CD14-positive monocyte (primary cell): Measurements from ENCODE around the gene D2HGDH. TPM values are rescaled to one million over a fixed set of nuclear protein-coding genes. Genes with fewer than 3 reads are reported as not detected.

Experiments
- DNase-seq, 3 donors: peaks; one replicate each; pipeline ENCODE4 v3.0.0-alpha.2; 2011 to 2022
- H2AFZ ChIP-seq: 2 replicates; pipeline ENCODE4 v1.6.0; 2012; ENCODE audit warnings: mild to moderate bottlenecking, low read depth, low read length, inconsistent platforms; ENCODE audit not compliant: insufficient read depth, poor library complexity, severe bottlenecking
- H3K27ac ChIP-seq, 2 donors: 1 replicate in 1 of 2; 2 replicates in 1 of 2; pipeline ENCODE4 v1.5.1; 2012 to 2013; ENCODE audit warnings: low read length in 2 of 2, control low read depth in 1 of 2, inconsistent platforms in 1 of 2, low read depth in 1 of 2, mild to moderate bottlenecking in 1 of 2
- H3K27me3 ChIP-seq, 2 donors: one replicate each; pipeline versions ENCODE4 v1.6.0 to v1.6.1; 2011 to 2013; ENCODE audit warnings: low read length in 2 of 2; ENCODE audit not compliant: control insufficient read depth in 2 of 2, insufficient read depth in 2 of 2
- H3K36me3 ChIP-seq, 2 donors: replicated peaks in 1 of 2; 1 replicate in 1 of 2; 2 replicates in 1 of 2; pipeline versions ENCODE4 v1.5.1 to v1.6.1; 2012 to 2013; ENCODE audit warnings: low read length in 2 of 2, control low read depth in 1 of 2, inconsistent platforms in 1 of 2, mild to moderate bottlenecking in 1 of 2; ENCODE audit not compliant: insufficient read depth in 2 of 2, control insufficient read depth in 1 of 2
- H3K4me1 ChIP-seq, 2 donors: 1 replicate in 1 of 2; 2 replicates in 1 of 2; pipeline versions ENCODE4 v1.5.1 to v1.6.1; 2012 to 2013; ENCODE audit warnings: low read length in 2 of 2, control low read depth in 1 of 2, inconsistent platforms in 1 of 2, mild to moderate bottlenecking in 1 of 2, moderate library complexity in 1 of 2; ENCODE audit not compliant: insufficient read depth in 2 of 2, control insufficient read depth in 1 of 2
- H3K4me2 ChIP-seq: replicated peaks from 2 replicates; pipeline ENCODE3; 2012; ENCODE audit warnings: low read length, moderate library complexity, mild to moderate bottlenecking; ENCODE audit not compliant: poor library complexity, severe bottlenecking; ENCODE audit errors: extremely low read depth
- H3K4me3 ChIP-seq, 3 experiments: fragments of 200-600 bp in 1 of 3; sonication (generic) in 1 of 3; replicated peaks in 1 of 3; 1 replicate in 2 of 3; 2 replicates in 1 of 3; pipeline ENCODE4 v1.5.1; 2011 to 2013; ENCODE audit warnings: low read length in 3 of 3, mild to moderate bottlenecking in 3 of 3, control low read depth in 2 of 3, low read depth in 2 of 3, inconsistent platforms in 1 of 3, moderate library complexity in 1 of 3
- H3K79me2 ChIP-seq: 2 replicates; pipeline ENCODE4 v1.6.0; 2012; ENCODE audit warnings: mild to moderate bottlenecking, control low read depth, inconsistent platforms, low read length, moderate library complexity; ENCODE audit not compliant: insufficient read depth
- H3K9ac ChIP-seq: 2 replicates; pipeline ENCODE4 v1.6.0; 2017; ENCODE audit warnings: low read length, mild to moderate bottlenecking; ENCODE audit not compliant: insufficient read depth, poor library complexity, severe bottlenecking
- H3K9me3 ChIP-seq, 2 donors: replicated peaks in 1 of 2; 1 replicate in 1 of 2; 2 replicates in 1 of 2; pipeline versions ENCODE4 v1.5.1 to v1.6.1; 2012 to 2013; ENCODE audit warnings: low read length in 2 of 2, control low read depth in 1 of 2; ENCODE audit not compliant: control insufficient read depth in 1 of 2, insufficient read depth in 1 of 2
- H4K20me1 ChIP-seq: 2 replicates; pipeline ENCODE4 v1.6.0; 2012; ENCODE audit warnings: mild to moderate bottlenecking, low read length, control low read depth, moderate library complexity; ENCODE audit not compliant: insufficient read depth
- H3K27ac Mint-ChIP-seq, 7 donors: one replicate each; pipeline ENCODE4 v1.8.0; 2020; ENCODE audit warnings: mild to moderate bottlenecking in 7 of 7, mixed read lengths in 7 of 7, moderate library complexity in 6 of 7, inconsistent platforms in 2 of 7
- H3K27me3 Mint-ChIP-seq, 3 donors: one replicate each; pipeline ENCODE4 v1.8.0; 2021 to 2022; ENCODE audit warnings: low read depth in 3 of 3, mild to moderate bottlenecking in 3 of 3, mixed read lengths in 3 of 3, moderate library complexity in 3 of 3, inconsistent platforms in 1 of 3
- H3K36me3 Mint-ChIP-seq, 2 donors: one replicate each; pipeline ENCODE4 v1.8.0; 2020; ENCODE audit warnings: mixed read lengths in 2 of 2, inconsistent platforms in 1 of 2, mild to moderate bottlenecking in 1 of 2
- H3K4me1 Mint-ChIP-seq: one replicate; pipeline ENCODE4 v1.8.0; 2020; ENCODE audit warnings: mild to moderate bottlenecking, mixed read lengths
- H3K4me3 Mint-ChIP-seq, 2 donors: one replicate each; pipeline ENCODE4 v1.8.0; 2020; ENCODE audit warnings: mild to moderate bottlenecking in 2 of 2, mixed read lengths in 2 of 2, moderate library complexity in 1 of 2
- H3K9me3 Mint-ChIP-seq, 7 donors: one replicate each; pipeline ENCODE4 v1.8.0; 2020 to 2022; ENCODE audit warnings: mixed read lengths in 7 of 7, mild to moderate bottlenecking in 6 of 7, moderate library complexity in 6 of 7, inconsistent platforms in 2 of 7
- WGBS: methylation state at CpG from one replicate; pipeline ENCODE4 v1.1.5; 2013; ENCODE audit warnings: missing lambda C conversion rate; ENCODE audit not compliant: insufficient coverage; 5-methylcytosine and 5-hydroxymethylcytosine counted together
- intact Hi-C, 2 donors: fragments of 100-400 bp; cut with micrococcal nuclease; formaldehyde crosslinking; loops; one replicate each; pipeline versions ENCODE4 v1.15.0 to v1.15.1; 2023
- polyA plus RNA-seq, 3 donors: library from polyadenylated mRNA; depleted of rRNA in 1 of 3; unstranded in 2 of 3; stranded (reverse) in 1 of 3; fragments of 300-500 nt in 2 of 3; fragments of >200 nt in 1 of 3; fragmentation: Illumina TruSeq in 2 of 3; gene quantifications; 1 replicate in 2 of 3; 2 replicates in 1 of 3; pipeline ENCODE4 v1.2.3, GENCODE V29; 2012 to 2021
- TF ChIP-seq, protein P1 (sequence below): fragments of 200-600 bp; IDR thresholded peaks from one replicate; pipeline ENCODE4 v1.8.0; 2022; ENCODE audit warnings: antibody characterized with exemption, mild to moderate bottlenecking

Gene D2HGDH
- polyA plus RNA-seq, 3 donors = 1.0 to 57.1 (median 1.1) TPM

DNA sequence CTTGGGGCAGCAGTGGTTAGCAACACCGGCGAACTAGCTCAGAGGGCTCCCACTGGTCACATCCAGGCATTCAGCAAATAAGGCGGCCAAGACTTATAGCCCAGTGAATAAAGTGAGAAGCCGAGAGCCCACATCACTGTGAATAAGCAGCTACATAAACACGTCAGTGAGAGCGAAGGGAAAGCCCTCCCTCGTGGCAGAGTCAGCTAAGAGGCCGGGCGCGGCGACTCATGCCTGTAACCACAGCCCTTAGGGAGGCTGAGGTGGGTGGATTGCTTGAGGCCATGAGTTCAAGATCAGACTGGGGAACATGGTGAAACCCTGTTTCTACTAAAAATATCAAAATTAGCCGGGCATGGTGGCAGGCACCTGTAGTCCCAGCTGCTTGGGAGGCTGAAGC, 5.2 kb downstream of the D2HGDH start:
- H3K4me1 ChIP-seq = peaks cover 11 to 22% of the 10 kb centered on the region in 2 donors
- H3K27me3 ChIP-seq = no peaks in the 10 kb centered on the region
- no peak overlapping the region for H3K4me2 ChIP-seq
- 81% methylated on average over 12 of the region's 12 CpGs for WGBS
- peaks cover 23 to 31% of the 10 kb centered on the region in 2 donors for H3K36me3 Mint-ChIP-seq
- no peak overlapping the region for H3K27ac ChIP-seq
- intact Hi-C loops = loop anchor here (10.0 kb wide), 4 partner anchors 55 to 745 kb away; partner anchors contain the start of genes DTYMK (in 2 of the 2), FARP2 (in 1 of the 2) and SNED1 (in 1 of the 2)
- TF ChIP-seq, protein P1, sequence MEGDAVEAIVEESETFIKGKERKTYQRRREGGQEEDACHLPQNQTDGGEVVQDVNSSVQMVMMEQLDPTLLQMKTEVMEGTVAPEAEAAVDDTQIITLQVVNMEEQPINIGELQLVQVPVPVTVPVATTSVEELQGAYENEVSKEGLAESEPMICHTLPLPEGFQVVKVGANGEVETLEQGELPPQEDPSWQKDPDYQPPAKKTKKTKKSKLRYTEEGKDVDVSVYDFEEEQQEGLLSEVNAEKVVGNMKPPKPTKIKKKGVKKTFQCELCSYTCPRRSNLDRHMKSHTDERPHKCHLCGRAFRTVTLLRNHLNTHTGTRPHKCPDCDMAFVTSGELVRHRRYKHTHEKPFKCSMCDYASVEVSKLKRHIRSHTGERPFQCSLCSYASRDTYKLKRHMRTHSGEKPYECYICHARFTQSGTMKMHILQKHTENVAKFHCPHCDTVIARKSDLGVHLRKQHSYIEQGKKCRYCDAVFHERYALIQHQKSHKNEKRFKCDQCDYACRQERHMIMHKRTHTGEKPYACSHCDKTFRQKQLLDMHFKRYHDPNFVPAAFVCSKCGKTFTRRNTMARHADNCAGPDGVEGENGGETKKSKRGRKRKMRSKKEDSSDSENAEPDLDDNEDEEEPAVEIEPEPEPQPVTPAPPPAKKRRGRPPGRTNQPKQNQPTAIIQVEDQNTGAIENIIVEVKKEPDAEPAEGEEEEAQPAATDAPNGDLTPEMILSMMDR = no peak
- no peak for DNase-seq
- H3K9ac ChIP-seq = no peak overlapping the region
- peaks cover 14 to 24% of the 10 kb centered on the region in 2 donors for H3K36me3 ChIP-seq
- peak overlapping the region in 2 of 7 donors; percentile 22 to 43 for H3K27ac Mint-ChIP-seq
- H3K79me2 ChIP-seq = peaks cover 5% of the 10 kb centered on the region
- peaks cover 0 to 4% (median 2%) of the 10 kb centered on the region in 3 donors for H3K27me3 Mint-ChIP-seq
- H3K9me3 Mint-ChIP-seq = peaks cover 0 to 2% (median 0%) of the 10 kb centered on the region in 7 donors
- no peak overlapping the region for H2AFZ ChIP-seq
- no peak overlapping the region for H3K4me3 Mint-ChIP-seq
- peaks cover 4% of the 10 kb centered on the region for H4K20me1 ChIP-seq
- peaks cover 23% of the 10 kb centered on the region for H3K4me1 Mint-ChIP-seq
- no peak overlapping the region for H3K4me3 ChIP-seq
- H3K9me3 ChIP-seq = peaks cover 0 to 5% of the 10 kb centered on the region in 2 donors

DNA sequence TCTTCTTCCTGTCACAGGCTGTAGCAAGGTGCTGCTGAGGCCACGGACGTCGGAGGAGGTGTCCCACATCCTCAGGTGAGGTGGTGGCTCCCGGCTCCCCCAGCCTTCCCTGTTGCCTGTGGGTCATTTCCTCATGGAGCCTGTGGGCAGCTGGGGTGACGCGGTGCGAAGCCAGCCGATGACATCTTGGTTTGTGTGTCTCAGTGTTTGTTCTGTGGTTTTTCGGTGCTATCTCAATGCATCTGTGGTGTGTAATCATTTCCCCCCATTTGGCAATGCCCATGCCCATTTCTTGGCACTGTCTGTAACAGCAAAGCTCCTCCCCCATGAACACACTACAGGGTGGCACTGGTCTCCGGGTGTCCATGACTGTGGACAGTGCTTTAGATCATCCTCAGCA, 6.6 kb downstream of the D2HGDH start:
- H3K27me3 ChIP-seq = no peaks in the 10 kb centered on the region

More for the DNA sequence above, 6.6 kb downstream of the D2HGDH start:
- peaks cover 16% of the 10 kb centered on the region for H3K4me1 Mint-ChIP-seq
- H3K36me3 ChIP-seq = peaks cover 25 to 36% of the 10 kb centered on the region in 2 donors
- H3K27ac Mint-ChIP-seq = peak overlapping the region in 3 of 7 donors; percentile 55 to 89 (median 56)
- intact Hi-C loops = no loop called here
- peaks cover 36 to 45% of the 10 kb centered on the region in 2 donors for H3K36me3 Mint-ChIP-seq
- H2AFZ ChIP-seq = no peak overlapping the region
- peaks cover 0 to 5% of the 10 kb centered on the region in 2 donors for H3K9me3 ChIP-seq
- H3K27me3 Mint-ChIP-seq = peaks cover 0 to 2% (median 2%) of the 10 kb centered on the region in 3 donors
- TF ChIP-seq, protein P1 = no peak
- H3K79me2 ChIP-seq = peaks cover 5% of the 10 kb centered on the region
- peak in 2 of 3 donors; percentile 31 to 32 for DNase-seq
- H3K4me3 Mint-ChIP-seq = no peak overlapping the region
- no peak overlapping the region for H3K4me2 ChIP-seq
- 10% methylated on average over 4 of the region's 10 CpGs for WGBS
- peaks cover 0 to 4% (median 0%) of the 10 kb centered on the region in 7 donors for H3K9me3 Mint-ChIP-seq
- H3K4me3 ChIP-seq = no peak overlapping the region
- peaks cover 4 to 10% of the 10 kb centered on the region in 2 donors for H3K4me1 ChIP-seq
- H4K20me1 ChIP-seq = peaks cover 4% of the 10 kb centered on the region
- no peak overlapping the region for H3K9ac ChIP-seq
- H3K27ac ChIP-seq = no peak overlapping the region
